COLO668 (cell line): Measurements from ENCODE around the gene ISM1.

Experiments
- DNase-seq: peaks from one replicate; lab custom pipeline; 2025; ENCODE audit not compliant: unreplicated experiment; lab: John Stamatoyannopoulos, UW

Gene ISM1

GRCh38 chr20:13302647-13303450 is 81.8 kb downstream of the ISM1 start:
- DNase-seq = peak; percentile 49

GRCh38 chr20:13305284-13305683 is 84.2 kb downstream of the ISM1 start:
- DNase-seq = no peak

DNA sequence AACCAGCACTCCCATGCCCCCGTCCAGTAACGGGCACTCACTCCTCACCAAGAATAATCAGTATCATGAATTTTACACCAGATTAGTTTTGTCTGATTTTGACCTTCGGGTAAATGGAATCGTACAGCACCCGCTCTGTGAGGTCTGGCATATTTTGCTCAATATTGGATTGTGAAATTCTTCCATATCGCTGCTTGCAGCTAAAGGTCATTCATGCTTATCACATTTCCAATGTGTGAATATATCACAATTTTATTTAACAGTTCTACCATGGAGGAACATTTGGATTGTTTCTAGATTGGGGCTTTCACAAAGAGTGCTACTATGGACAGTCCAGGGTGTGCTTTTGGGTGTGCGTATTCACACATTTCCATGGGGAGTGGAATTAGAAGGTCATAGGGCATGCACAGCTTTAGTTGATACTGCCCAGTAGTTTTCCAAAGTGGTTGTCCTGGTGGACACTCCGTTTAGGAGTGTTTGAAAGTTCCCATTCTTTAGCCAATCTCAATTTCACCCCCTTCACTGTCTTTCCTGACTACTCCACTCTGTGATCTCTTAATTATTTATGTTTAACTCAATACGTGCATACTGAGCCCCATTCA is 86.6 kb downstream of the ISM1 start:
- DNase-seq = no peak

DNA sequence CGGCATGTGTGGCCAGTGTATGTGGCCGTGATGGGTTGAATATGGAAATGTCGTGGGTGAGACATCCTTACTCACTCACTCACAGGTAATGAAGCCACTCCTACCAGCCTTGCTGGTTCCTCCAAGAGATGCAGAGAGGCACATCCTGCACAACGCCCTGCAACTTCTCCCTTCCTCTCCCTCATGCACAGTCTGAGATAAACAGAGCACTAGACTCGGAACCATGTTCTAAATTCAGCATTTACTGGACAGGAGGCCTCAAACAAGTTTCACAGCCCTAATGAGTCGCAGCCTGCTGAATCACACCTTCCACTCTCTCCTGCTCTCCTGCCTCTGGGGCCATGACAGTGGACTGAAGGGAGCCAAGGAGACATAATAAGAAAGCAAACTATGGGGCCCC is 91.2 kb downstream of the ISM1 start:
- DNase-seq = no peak

DNA sequence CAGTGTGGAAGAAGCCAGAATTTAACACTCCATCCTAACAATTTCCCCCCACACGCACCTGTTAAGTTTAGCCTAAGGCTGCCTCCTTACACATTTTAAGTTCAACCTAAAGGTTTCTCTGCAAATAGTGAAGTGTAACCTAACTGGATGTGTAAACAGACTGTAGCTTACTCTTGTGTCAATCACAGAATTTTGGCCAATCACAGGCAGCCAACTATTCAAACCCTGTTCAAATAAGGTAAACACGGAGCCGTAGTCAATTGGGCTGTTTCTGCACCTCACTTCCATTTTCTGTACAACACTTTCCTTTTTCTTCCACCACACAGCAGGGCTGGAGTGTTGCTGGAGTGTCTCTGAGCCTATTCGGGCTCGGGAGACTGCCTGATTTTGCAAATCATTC is 92.1 kb downstream of the ISM1 start:
- DNase-seq = no peak

DNA sequence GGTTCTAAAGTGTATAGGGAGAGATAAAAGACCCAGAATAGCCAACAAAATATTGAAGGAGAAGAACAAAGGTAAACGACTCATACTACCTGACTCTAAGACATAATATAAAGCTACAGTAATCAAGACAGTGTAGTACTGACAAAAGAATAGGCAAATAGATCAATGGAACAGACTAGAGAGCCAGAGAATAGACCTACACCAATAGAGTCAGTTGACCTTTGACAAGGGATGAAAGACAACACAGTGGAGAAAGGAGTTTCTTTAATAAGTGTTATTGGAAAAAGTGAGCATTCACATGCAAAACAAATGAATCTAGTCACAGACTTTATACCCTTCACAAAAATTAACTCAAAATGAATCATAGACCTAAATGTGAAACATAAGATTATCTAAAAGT is 96.4 kb downstream of the ISM1 start:
- DNase-seq = no peak

GRCh38 chr20:13318871-13319521 is 97.9 kb downstream of the ISM1 start:
- DNase-seq = no peak

DNA sequence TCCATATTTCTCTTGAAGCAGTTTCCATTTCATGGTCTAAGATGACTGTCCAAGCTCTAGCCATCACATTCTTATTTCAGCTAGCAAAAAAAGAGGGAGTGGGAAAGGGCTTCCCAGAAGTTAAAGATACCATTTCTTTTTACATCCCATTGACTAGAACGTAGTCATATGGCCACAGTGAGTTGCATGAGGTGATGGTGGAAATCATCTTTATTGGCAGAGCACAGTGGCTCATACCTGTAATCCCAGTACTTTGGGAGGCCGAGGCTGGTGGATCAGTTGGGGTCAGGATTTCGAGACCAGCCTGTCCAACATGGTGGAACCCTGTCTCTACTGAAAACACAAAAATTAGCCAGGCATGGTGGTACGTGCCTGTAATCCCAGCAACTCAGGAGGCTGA is 99.6 kb downstream of the ISM1 start:
- DNase-seq = no peak

- DNase-seq = no peak
Observed at GRCh38 chr20:13321416-13321815, 100.3 kb downstream of the ISM1 start.

DNA sequence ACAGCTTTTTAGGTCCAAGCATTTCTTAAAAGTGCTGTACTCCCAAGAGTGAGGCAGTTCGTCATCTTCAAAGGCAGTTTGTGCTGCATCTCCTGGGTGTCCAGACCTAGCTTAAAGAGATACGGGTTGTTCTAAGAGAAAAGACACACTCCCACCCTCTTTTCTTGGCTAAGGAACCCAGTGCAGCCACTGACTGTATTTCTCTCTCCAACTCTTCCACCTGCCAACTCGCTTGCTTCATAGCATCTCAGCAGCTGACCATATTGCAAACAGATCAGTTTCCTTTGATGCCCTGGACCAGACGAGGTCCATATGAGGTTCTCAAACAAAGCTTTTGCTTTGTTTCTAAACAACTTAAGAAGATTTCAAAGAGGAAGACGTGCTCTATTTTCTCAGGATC is 101.1 kb downstream of the ISM1 start:
- no peak for DNase-seq

GRCh38 chr20:13322621-13323020 is 101.5 kb downstream of the ISM1 start:
- no peak for DNase-seq

DNA sequence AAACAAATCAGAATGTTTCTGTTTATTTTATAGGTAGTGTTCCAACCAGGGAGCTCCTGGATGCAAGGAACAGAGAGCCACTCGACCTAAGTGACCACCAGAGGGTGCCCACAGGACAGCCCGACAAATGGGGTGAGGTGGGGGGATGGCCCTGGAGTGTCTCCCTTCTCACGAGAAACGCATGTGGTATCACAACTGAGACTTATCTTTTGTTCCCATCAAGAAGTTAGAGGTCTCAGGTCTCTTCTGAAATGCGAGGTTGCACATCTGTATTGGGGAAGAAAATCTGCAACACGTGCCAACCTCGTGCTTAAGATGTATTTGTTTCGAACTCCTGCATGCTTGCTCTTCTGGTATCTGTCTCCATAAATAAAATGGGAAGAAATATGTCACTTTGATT is 104.0 kb downstream of the ISM1 start:
- peak; percentile 10 for DNase-seq

DNA sequence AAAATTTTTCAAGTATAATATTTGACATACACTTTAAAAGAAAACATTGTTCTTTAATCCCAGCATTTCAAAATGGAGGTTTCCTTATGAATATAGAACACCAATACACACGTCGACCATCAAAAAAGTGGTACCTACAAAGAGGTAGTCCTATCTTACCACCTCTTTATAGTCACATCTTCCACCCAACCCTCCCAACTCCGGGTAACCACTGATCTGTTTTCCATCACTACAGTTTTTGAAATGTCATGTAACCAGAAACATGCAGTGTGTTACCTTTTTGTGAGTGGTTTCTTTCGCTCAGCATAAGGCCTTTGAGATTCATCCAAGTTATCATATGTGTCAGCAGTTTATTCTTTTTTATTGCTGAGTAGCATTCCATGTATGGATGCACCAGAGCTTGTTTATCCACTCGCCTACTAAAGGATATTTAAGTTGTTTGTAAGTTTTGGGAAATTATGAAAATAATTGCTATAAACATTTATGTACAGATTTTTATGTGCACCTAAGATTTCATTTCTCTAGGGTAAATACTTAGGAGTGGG is 104.8 kb downstream of the ISM1 start:
- no peak for DNase-seq

DNA sequence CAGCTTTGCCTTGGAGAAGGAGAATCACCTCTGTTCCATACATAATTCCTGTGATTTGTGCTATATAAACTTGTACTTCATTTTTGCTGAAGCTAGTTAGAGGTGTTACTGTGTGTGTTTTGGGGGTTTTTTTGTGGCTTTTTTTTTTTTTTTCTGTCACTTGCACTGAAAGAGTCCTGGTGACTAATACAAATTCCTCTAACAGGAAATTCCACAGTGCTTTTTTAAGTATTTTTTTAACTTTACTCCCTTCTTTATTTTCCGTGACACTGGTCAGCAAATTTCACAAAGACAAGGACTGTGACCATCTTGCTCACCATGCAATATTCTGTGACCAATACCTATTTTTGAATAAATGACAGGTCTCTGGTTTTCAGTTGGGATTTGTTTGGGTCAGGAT is 110.5 kb downstream of the ISM1 start:
- DNase-seq = no peak

- DNase-seq = no peak
Observed at GRCh38 chr20:13333036-13333435, 112.0 kb downstream of the ISM1 start.

DNA sequence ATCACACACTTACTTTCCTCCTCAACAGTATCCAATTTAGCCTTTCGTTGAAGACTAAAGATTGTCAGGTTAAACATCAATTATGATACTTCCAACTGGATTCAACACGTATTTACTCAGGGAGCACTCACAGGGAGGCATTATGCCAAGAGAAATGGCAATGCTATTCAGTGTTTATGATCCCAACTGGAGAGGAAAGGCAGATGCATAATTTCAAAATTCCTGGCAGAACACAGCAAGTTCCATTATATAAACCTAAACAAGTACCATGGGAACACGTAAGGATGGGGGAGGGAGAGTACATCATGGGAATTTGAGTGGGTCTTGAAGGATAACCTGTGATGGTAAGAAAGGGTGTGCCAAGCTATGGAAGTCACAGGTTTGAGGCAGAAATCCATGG is 112.7 kb downstream of the ISM1 start:
- DNase-seq = no peak

DNA sequence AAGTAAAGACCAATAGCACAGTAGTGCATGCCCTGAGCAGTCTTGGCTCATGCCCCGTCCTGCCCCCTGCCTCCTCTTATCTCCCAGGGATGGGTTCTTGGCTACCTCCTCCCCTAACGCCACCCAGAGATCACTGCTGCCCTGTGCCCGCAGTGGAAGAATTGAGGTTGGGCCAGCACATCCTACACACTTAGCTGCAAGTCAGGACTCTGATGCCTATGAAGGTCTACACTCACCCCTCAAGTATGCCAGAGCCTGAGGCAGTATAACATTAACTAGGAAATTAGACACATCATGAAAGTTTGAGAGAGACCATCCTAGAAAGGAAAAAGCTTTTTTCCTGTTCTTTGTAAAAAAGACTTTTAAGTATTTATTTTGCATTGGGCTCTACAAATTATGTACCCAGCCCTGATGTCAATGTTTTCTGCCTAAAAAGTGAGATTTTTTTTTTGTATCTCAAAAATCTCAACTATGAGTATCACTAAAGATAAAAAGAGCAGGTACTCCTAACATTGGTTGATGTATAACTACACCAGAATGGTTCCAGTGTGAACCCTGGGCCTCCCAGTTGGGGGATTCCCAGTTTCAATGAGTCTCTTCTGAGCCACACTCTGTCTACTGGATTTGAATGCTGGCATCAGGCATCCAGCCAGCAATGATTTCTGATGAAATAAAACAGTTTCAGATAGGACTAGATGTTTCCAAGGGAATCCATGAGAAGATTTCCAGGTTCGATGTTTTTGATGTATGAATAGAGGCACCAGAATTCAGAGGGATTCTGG is 115.4 kb downstream of the ISM1 start:
- no peak for DNase-seq

GRCh38 chr20:13337090-13337784 is 116.2 kb downstream of the ISM1 start:
- no peak for DNase-seq

GRCh38 chr20:13338097-13338661 is 117.1 kb downstream of the ISM1 start:
- no peak for DNase-seq

DNA sequence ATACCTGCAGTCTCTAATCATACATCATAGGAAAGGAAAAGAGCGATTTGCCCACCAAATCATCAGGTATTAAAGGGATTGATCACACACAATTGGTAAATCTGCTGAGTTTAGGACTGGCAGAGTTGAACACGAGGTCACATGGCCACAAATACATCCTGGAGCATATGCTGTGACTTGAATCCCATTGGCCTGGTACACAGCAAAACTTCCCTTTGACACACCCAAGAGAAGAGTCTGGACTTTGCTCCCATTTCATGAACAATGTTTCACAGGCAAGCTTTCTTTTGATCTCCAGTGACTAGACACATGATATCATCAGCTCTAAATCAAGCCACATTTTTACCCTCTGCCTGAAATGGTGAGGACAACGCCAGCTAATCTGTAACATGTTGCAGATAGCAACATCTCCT is 117.9 kb downstream of the ISM1 start:
- peak; percentile 40 for DNase-seq
